ENCODE data around the gene ZSCAN16.
A peak's percentile ranks its signal among the peaks of the same experiment; 100 is the strongest.

Gene ZSCAN16

GRCh38 chr6:28105245-28105639, 19.2 kb upstream of the ZSCAN16 start:
- no peaks in the 10 kb centered on the region for H3K36me3 ChIP-seq
- H3K9me3 ChIP-seq = no peaks in the 10 kb centered on the region
- TF ChIP-seq, protein P1, sequence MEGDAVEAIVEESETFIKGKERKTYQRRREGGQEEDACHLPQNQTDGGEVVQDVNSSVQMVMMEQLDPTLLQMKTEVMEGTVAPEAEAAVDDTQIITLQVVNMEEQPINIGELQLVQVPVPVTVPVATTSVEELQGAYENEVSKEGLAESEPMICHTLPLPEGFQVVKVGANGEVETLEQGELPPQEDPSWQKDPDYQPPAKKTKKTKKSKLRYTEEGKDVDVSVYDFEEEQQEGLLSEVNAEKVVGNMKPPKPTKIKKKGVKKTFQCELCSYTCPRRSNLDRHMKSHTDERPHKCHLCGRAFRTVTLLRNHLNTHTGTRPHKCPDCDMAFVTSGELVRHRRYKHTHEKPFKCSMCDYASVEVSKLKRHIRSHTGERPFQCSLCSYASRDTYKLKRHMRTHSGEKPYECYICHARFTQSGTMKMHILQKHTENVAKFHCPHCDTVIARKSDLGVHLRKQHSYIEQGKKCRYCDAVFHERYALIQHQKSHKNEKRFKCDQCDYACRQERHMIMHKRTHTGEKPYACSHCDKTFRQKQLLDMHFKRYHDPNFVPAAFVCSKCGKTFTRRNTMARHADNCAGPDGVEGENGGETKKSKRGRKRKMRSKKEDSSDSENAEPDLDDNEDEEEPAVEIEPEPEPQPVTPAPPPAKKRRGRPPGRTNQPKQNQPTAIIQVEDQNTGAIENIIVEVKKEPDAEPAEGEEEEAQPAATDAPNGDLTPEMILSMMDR (IDR thresholded peaks at IDR 0.05) = no peak
- DNase-seq = no peak
- peak overlapping the region; percentile 75 to 79 for H3K27ac ChIP-seq
- peaks cover 0 to 6% of the 10 kb centered on the region in 2 donors for H3K27me3 ChIP-seq
- intact Hi-C loops (cut with DNase I; ENCODE audit: low total_unique reads) = no loop called here
- peak overlapping the region; percentile 61 to 84 for H3K4me3 ChIP-seq
- H3K4me1 ChIP-seq = peaks cover 0 to 4% (median 0%) of the 10 kb centered on the region in 4 donors

DNA sequence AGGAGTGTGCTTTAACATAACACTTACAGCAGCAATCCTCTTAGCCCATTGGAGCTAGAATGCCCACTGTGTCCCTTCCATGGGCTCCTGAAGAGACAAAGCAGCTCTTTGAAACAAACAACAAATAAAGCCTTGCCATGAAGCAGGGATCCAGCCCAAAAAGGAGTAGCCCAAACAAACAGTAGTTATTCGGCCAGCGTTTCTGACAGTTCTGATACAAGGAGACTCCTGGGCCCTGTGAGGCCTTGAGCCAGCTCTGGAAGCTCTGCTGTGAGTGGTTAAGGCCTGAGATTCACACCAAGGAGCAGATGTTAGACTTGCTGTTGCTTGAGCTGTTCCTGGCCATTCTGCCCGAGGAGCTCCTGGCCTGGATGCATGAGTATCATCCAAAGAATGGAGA, 16.9 kb upstream of the ZSCAN16 start:
- Histone ChIP-seq H3K36me3 (no peaks in the 10 kb centered on the region), H3K4me3 (no peak overlapping the region), H3K4me1 (peaks cover 0 to 4% (median 0%) of the 10 kb centered on the region in 4 donors), H3K9me3 (no peaks in the 10 kb centered on the region), H3K27me3 (peaks cover 0 to 6% of the 10 kb centered on the region in 2 donors), H3K27ac (no peak overlapping the region)
- no peak for DNase-seq
- intact Hi-C loops (cut with DNase I; ENCODE audit: low total_unique reads) = no loop called here
- TF ChIP-seq, protein P1 (IDR thresholded peaks at IDR 0.05) = no peak

- no peaks in the 10 kb centered on the region for H3K4me1 ChIP-seq
- H3K9me3 ChIP-seq = no peaks in the 10 kb centered on the region
- no peak overlapping the region for H3K27ac ChIP-seq
- TF ChIP-seq, protein P1 (IDR thresholded peaks at IDR 0.05) = no peak
- no peak overlapping the region for H3K4me3 ChIP-seq
- peaks cover 16 to 23% (median 17%) of the 10 kb centered on the region in 3 donors for H3K36me3 ChIP-seq
- no peak for DNase-seq
- intact Hi-C loops (cut with DNase I; ENCODE audit: low total_unique reads) = no loop called here
- peaks cover 0 to 6% of the 10 kb centered on the region in 2 donors for H3K27me3 ChIP-seq
Measured at GRCh38 chr6:28111964-28112363, 12.4 kb upstream of the ZSCAN16 start.

DNA sequence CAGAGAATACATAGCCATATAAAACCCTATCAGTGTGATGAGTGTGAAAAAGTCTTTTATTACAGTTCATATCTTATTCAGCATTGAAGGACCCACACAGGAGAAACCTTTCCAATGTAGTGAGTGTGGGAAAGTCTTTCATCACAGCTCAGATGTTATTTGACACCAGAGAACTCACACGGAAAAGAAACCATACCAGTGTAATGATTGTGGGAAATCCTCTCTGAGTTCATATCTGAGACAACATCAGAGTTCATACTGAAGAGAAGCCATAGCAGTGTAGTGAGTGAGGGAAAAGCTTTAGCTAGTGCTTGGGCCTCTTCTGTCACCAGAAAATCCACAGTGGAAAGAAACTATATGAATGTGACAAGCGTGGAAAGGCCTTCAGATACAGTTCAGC, 8.6 kb upstream of the ZSCAN16 start:
- no peaks in the 10 kb centered on the region for H3K9me3 ChIP-seq
- H3K27me3 ChIP-seq = no peaks in the 10 kb centered on the region
- intact Hi-C loops (cut with DNase I; ENCODE audit: low total_unique reads) = no loop called here
- no peak overlapping the region for H3K27ac ChIP-seq
- no peak for DNase-seq
- no peaks in the 10 kb centered on the region for H3K4me1 ChIP-seq
- no peak overlapping the region for H3K4me3 ChIP-seq
- H3K36me3 ChIP-seq = peaks cover 33 to 53% (median 41%) of the 10 kb centered on the region in 3 donors
- TF ChIP-seq, protein P1 (IDR thresholded peaks at IDR 0.05) = no peak

- intact Hi-C loops (cut with DNase I; ENCODE audit: low total_unique reads) = no loop called here
Measured at GRCh38 chr6:28117386-28118050, 6.9 kb upstream of the ZSCAN16 start.

More at GRCh38 chr6:28117386-28118050, 6.9 kb upstream of the ZSCAN16 start:
- peaks cover 44 to 53% (median 50%) of the 10 kb centered on the region in 3 donors for H3K36me3 ChIP-seq
- TF ChIP-seq, protein P1 (IDR thresholded peaks at IDR 0.05) = no peak
- no peaks in the 10 kb centered on the region for H3K4me1 ChIP-seq
- H3K9me3 ChIP-seq = no peaks in the 10 kb centered on the region
- no peak for DNase-seq
- no peaks in the 10 kb centered on the region for H3K27me3 ChIP-seq
- H3K27ac ChIP-seq = no peak overlapping the region
- H3K4me3 ChIP-seq = no peak overlapping the region

Data from tibial artery (tissue), 4 donors.